Transverse colon (tissue), 4 donors: ENCODE measurements around the gene TTC28. TPM values are rescaled to one million over a fixed set of nuclear protein-coding genes. Genes with fewer than 3 reads are reported as not detected.

Experiments used
- DNase-seq: peaks from one replicate; pipeline ENCODE4 v3.0.0-alpha.2; 2019
- H3K27ac ChIP-seq, 4 donors: fragments of 200-600 bp; sonication (generic); 2 replicates each; pipeline ENCODE4 v1.5.1; 2016 to 2018; ENCODE audit warnings: inconsistent platforms in 4 of 4
- H3K27me3 ChIP-seq: fragments of 200-600 bp; sonication (generic); 2 replicates; pipeline ENCODE4 v1.5.1; 2017; ENCODE audit warnings: inconsistent platforms
- H3K36me3 ChIP-seq, 4 donors: fragments of 200-600 bp; sonication (generic); 2 replicates each; pipeline ENCODE4 v1.5.1; 2017 to 2019; ENCODE audit warnings: inconsistent platforms in 4 of 4
- H3K4me1 ChIP-seq, 4 donors: fragments of 200-600 bp; sonication (generic); 2 replicates each; pipeline ENCODE4 v1.5.1; 2017 to 2020; ENCODE audit warnings: inconsistent platforms in 4 of 4
- H3K4me3 ChIP-seq, 4 donors: fragments of 200-600 bp; sonication (generic); 1 replicate in 1 of 4; 2 replicates in 3 of 4; pipeline versions ENCODE4 v1.5.1 to v1.6.1; 2017 to 2019; ENCODE audit warnings: inconsistent platforms in 4 of 4
- H3K9me3 ChIP-seq, 2 donors: fragments of 200-600 bp; sonication (generic); 2 replicates each; pipeline ENCODE4 v1.5.1; 2017 to 2019; ENCODE audit warnings: inconsistent platforms in 2 of 2
- CTCF ChIP-seq, 5 experiments: fragments of 200-600 bp in 3 of 5; fragments of 450-650 bp in 2 of 5; sonication (generic) in 3 of 5; IDR thresholded peaks; 1 replicate in 2 of 5; 2 replicates in 3 of 5; pipeline ENCODE4 v1.5.1; 2016 to 2017; ENCODE audit warnings: antibody characterized with exemption in 5 of 5, inconsistent platforms in 3 of 5, mild to moderate bottlenecking in 2 of 5, moderate library complexity in 1 of 5
- EP300 ChIP-seq: sonication (generic); formaldehyde crosslinking; IDR thresholded peaks from one replicate; pipeline ENCODE4 v1.6.1; 2017; ENCODE audit warnings: antibody characterized with exemption, low read depth
- POLR2A ChIP-seq: fragments of 450-650 bp; IDR thresholded peaks from one replicate; pipeline ENCODE4 v1.6.1; 2016; ENCODE audit warnings: antibody characterized with exemption, mild to moderate bottlenecking, moderate library complexity
- POLR2AphosphoS5 ChIP-seq, 3 donors: sonication (generic); formaldehyde crosslinking; IDR thresholded peaks; one replicate each; pipeline ENCODE4 v1.6.1; 2016; ENCODE audit warnings: antibody characterized with exemption in 3 of 3
- WGBS, 2 donors: methylation state at CpG; one replicate each; pipeline ENCODE4 v1.1.5; 2018; ENCODE audit warnings: low coverage in 1 of 2; 5-methylcytosine and 5-hydroxymethylcytosine counted together
- in situ Hi-C, 4 donors: fragments of 200-750 bp; cut with MboI; loops; one replicate each; pipeline versions ENCODE4 v1.15.0 to v1.15.1; 2017; ENCODE audit warnings: low sequenced_read_pairs in 3 of 4, low pct_ligation_motif_present in 1 of 4, low pct_unique_long_range_greater_than_20kb in 1 of 4
- intact Hi-C: fragments of 100-400 bp; cut with DNase I; formaldehyde crosslinking; loops from one replicate; pipeline ENCODE4 v1.15.1; 2023; ENCODE audit warnings: low total_unique reads
- total RNA-seq, 4 donors: library from RNA; depleted of rRNA; stranded (reverse); fragments of >200 nt; gene quantifications; one replicate each; pipeline ENCODE4 v1.1.0, GENCODE V29; 2016

Gene TTC28
- total RNA-seq, 4 donors from 2014 or later, result 7.6 to 84.2 (median 12.4) TPM

GRCh38 chr22:28029956-28030355 lies 649.7 kb downstream of the TTC28 start:
- Histone ChIP-seq H3K4me1 (peaks cover 5 to 43% (median 27%) of the 10 kb centered on the region in 4 donors), H3K36me3 (no peaks in the 10 kb centered on the region), H3K27me3 (no peaks in the 10 kb centered on the region), H3K4me3 (no peak overlapping the region), H3K9me3 (no peaks in the 10 kb centered on the region), H3K27ac (peak overlapping the region in 2 of 4 donors; percentile 4 to 48)
- intact Hi-C loops, result no loop called here
- in situ Hi-C loops, result loop anchor here in 3 of 4 donors (10.0 to 25.0 kb wide), 2 partner anchors 565 to 807 kb away; no protein-coding TSS in a partner anchor
- TF ChIP-seq POLR2A (no peak), CTCF (IDR thresholded peaks at IDR 0.05) (no peak), POLR2AphosphoS5 (IDR thresholded peaks at IDR 0.05) (no peak), EP300 (no peak)
- WGBS, 2 donors, result 91% methylated on average over 9 of the region's 9 CpGs; no CpG with 5 or more reads in 1 of the 2 donors
- no peak for DNase-seq

- Histone ChIP-seq H3K4me3 (no peak overlapping the region), H3K27me3 (no peaks in the 10 kb centered on the region), H3K36me3 (no peaks in the 10 kb centered on the region), H3K27ac (peak overlapping the region; percentile 4 to 48 (median 28)), H3K9me3 (no peaks in the 10 kb centered on the region), H3K4me1 (peaks cover 0 to 37% (median 22%) of the 10 kb centered on the region in 4 donors)
- in situ Hi-C loops (loop anchor here in 3 of 4 donors (10.0 to 25.0 kb wide), 2 partner anchors 565 to 808 kb away; no protein-coding TSS in a partner anchor), intact Hi-C loops (no loop called here)
- TF ChIP-seq EP300 (no peak), CTCF (IDR thresholded peaks at IDR 0.05) (no peak), POLR2AphosphoS5 (IDR thresholded peaks at IDR 0.05) (peak in 1 of 3 donors; percentile 25), POLR2A (no peak)
- WGBS, 2 donors, result 41% methylated on average over 6 of the region's 6 CpGs; no CpG with 5 or more reads in 1 of the 2 donors
- DNase-seq, result peak; percentile 21
These were observed 650.3 kb downstream of the TTC28 start for GRCh38 chr22:28029201-28029948.

- TF ChIP-seq POLR2AphosphoS5 (IDR thresholded peaks at IDR 0.05) (peak in 1 of 3 donors; percentile 10), EP300 (no peak)
- H3K9me3 ChIP-seq, result no peaks in the 10 kb centered on the region
- peaks cover 0 to 31% (median 20%) of the 10 kb centered on the region in 4 donors for H3K4me1 ChIP-seq
- WGBS, 2 donors, result 29 to 71% methylated on average over 5 to 13 of the region's 13 CpGs
- H3K27me3 ChIP-seq, result no peaks in the 10 kb centered on the region
- H3K27ac ChIP-seq, result peak overlapping the region in 3 of 4 donors; percentile 13 to 43 (median 25)
- H3K36me3 ChIP-seq, result no peaks in the 10 kb centered on the region
- H3K4me3 ChIP-seq, result no peak overlapping the region
- in situ Hi-C loops, result loop anchor here in 3 of 4 donors (10.0 to 25.0 kb wide), 2 partner anchors 567 to 810 kb away; no protein-coding TSS in a partner anchor
- DNase-seq, result no peak
- intact Hi-C loops, result no loop called here
These were observed 651.9 kb downstream of the TTC28 start for GRCh38 chr22:28027453-28028448.

GRCh38 chr22:28025866-28026575 lies 653.6 kb downstream of the TTC28 start:
- no peak overlapping the region for H3K27ac ChIP-seq
- TF ChIP-seq POLR2AphosphoS5 (IDR thresholded peaks at IDR 0.05), result no peak
- no peak for TF ChIP-seq POLR2A
- intact Hi-C loops, result no loop called here
- no peaks in the 10 kb centered on the region for H3K9me3 ChIP-seq
- DNase-seq, result no peak
- no peak overlapping the region for H3K4me3 ChIP-seq
- in situ Hi-C loops, result loop anchor here in 3 of 4 donors (10.0 to 25.0 kb wide), 2 partner anchors 569 to 811 kb away; no protein-coding TSS in a partner anchor
- 83% methylated on average over 11 of the region's 12 CpGs; no CpG with 5 or more reads in 1 of the 2 donors for WGBS, 2 donors
- no peaks in the 10 kb centered on the region for H3K27me3 ChIP-seq
- H3K4me1 ChIP-seq, result peaks cover 0 to 34% (median 21%) of the 10 kb centered on the region in 4 donors
- H3K36me3 ChIP-seq, result no peaks in the 10 kb centered on the region
